ENCODE results near the gene PHKG1.

GRCh38 chr7:56127241-56127975 lies 34.7 kb upstream of the PHKG1 start:
- TF ChIP-seq CTCF (IDR thresholded peaks at IDR 0.05) (no peak), CHD2 (IDR thresholded peaks at IDR 0.05; ENCODE audit: low read length, partially characterized antibody) (no peak), TP53 (CRISPR knock-in tag; IDR thresholded peaks at IDR 0.05) (no peak), EP300 (IDR thresholded peaks at IDR 0.05) (no peak), MAFK (IDR thresholded peaks at IDR 0.05; ENCODE audit: partially characterized antibody) (no peak), REST (IDR thresholded peaks at IDR 0.05) (no peak), POLR2A (IDR thresholded peaks at IDR 0.05; ENCODE audit: low read length) (no peak), HDAC2 (IDR thresholded peaks at IDR 0.05) (no peak), POLR2AphosphoS2 (conservative IDR thresholded peaks at IDR 0.05; ENCODE audit: low read length) (no peak)

Data from A549 (cell line).